H1 (cell line): ENCODE measurements around the gene CHST1. TPM values are rescaled to one million over a fixed set of nuclear protein-coding genes. Genes with fewer than 3 reads are reported as not detected.

Experiments used
- CTCF ChIA-PET: fragments of 300-600 bp; sonication (Branson Sonifier 250); formaldehyde crosslinking; loops from one replicate; lab custom pipeline; 2021; ENCODE audit not compliant: partially characterized antibody; lab: Charles Lee
- POLR2A ChIA-PET: fragments of 300-600 bp; sonication (Branson Sonifier 250); formaldehyde crosslinking; loops from one replicate; lab custom pipeline; 2021; ENCODE audit warnings: inconsistent platforms; ENCODE audit not compliant: partially characterized antibody; lab: Charles Lee
- DNase-seq, 2 experiments: peaks; one replicate each; pipeline versions ENCODE4 v3.0.0 to v3.0.0-alpha.2; 2010 to 2022; ENCODE audit warnings: low spot score in 2 of 2, low read depth in 1 of 2, mixed read lengths in 1 of 2
- FAIRE-seq: peaks from 2 replicates; lab custom pipeline; 2011; peaks lifted over from hg19 to GRCh38; lab: Jason Lieb, UNC
- H2AFZ ChIP-seq: 2 replicates; pipeline ENCODE4 v1.8.1; 2012; ENCODE audit warnings: low read length, inconsistent platforms
- H2AK5ac ChIP-seq: 2 replicates; pipeline ENCODE4 v1.6.1; 2013; ENCODE audit warnings: low read depth, low read length
- H2BK120ac ChIP-seq: replicated peaks from 2 replicates; pipeline ENCODE3; 2013; ENCODE audit warnings: low read depth, low read length, inconsistent platforms
- H2BK12ac ChIP-seq: 2 replicates; pipeline ENCODE4 v1.6.1; 2013; ENCODE audit warnings: low read depth, low read length
- H2BK15ac ChIP-seq: 2 replicates; pipeline ENCODE4 v1.6.1; 2013; ENCODE audit warnings: low read length
- H2BK20ac ChIP-seq: 2 replicates; pipeline ENCODE4 v1.6.1; 2013; ENCODE audit warnings: low read length
- H2BK5ac ChIP-seq: 2 replicates; pipeline ENCODE4 v1.6.1; 2013; ENCODE audit warnings: low read depth, low read length
- H3K14ac ChIP-seq: 2 replicates; pipeline ENCODE4 v1.6.1; 2013; ENCODE audit warnings: inconsistent platforms; ENCODE audit not compliant: insufficient read length
- H3K18ac ChIP-seq: 2 replicates; pipeline ENCODE4 v1.6.1; 2013; ENCODE audit warnings: low read length; ENCODE audit errors: extremely low read depth
- H3K23ac ChIP-seq: 2 replicates; pipeline ENCODE4 v1.6.1; 2013; ENCODE audit warnings: inconsistent platforms; ENCODE audit not compliant: insufficient read length
- H3K23me2 ChIP-seq: 2 replicates; pipeline ENCODE4 v1.6.1; 2013; ENCODE audit warnings: low read depth, low read length
- H3K27ac ChIP-seq: 2 replicates; pipeline ENCODE4 v1.6.1; 2011; ENCODE audit warnings: low read depth, low read length, inconsistent platforms
- H3K27me3 ChIP-seq, 4 experiments: replicated peaks in 1 of 4; 1 replicate in 1 of 4; 2 replicates in 3 of 4; pipeline versions ENCODE4 v1.6.1 to v1.8.1; 2011 to 2013; ENCODE audit warnings: low read length in 3 of 4, mild to moderate bottlenecking in 3 of 4, inconsistent platforms in 2 of 4, mixed read lengths in 2 of 4, moderate library complexity in 1 of 4; ENCODE audit not compliant: control insufficient read depth in 3 of 4, insufficient read depth in 3 of 4; ENCODE audit errors: extremely low read depth in 1 of 4
- H3K36me3 ChIP-seq, 4 experiments: 2 replicates each; pipeline versions ENCODE4 v1.6.1 to v1.8.1; 2011 to 2013; ENCODE audit warnings: mild to moderate bottlenecking in 4 of 4, low read length in 3 of 4, moderate library complexity in 2 of 4, control low read depth in 1 of 4, inconsistent platforms in 1 of 4; ENCODE audit not compliant: insufficient read depth in 4 of 4, control insufficient read depth in 2 of 4
- H3K4ac ChIP-seq: replicated peaks from 2 replicates; pipeline ENCODE3; 2013; ENCODE audit warnings: low read length, low read depth, mixed read lengths, inconsistent platforms; ENCODE audit not compliant: insufficient read length
- H3K4me1 ChIP-seq, 4 experiments: replicated peaks in 1 of 4; 1 replicate in 1 of 4; 2 replicates in 3 of 4; pipeline versions ENCODE4 v1.6.1 to v1.8.1; 2011 to 2013; ENCODE audit warnings: low read length in 3 of 4, inconsistent platforms in 2 of 4, mixed read lengths in 1 of 4; ENCODE audit not compliant: insufficient read depth in 4 of 4, control insufficient read depth in 3 of 4
- H3K4me2 ChIP-seq, 2 experiments: 2 replicates each; pipeline versions ENCODE4 v1.6.1 to v1.8.1; 2011 to 2013; ENCODE audit warnings: low read depth in 2 of 2, low read length in 2 of 2, control low read depth in 1 of 2, inconsistent platforms in 1 of 2, mild to moderate bottlenecking in 1 of 2; ENCODE audit not compliant: insufficient read depth in 1 of 2
- H3K4me3 ChIP-seq, 4 experiments: fragments of 200-600, 300-600 bp in 1 of 4; sonication (generic), shearing (Covaris generic), sonication (Bioruptor Twin) in 1 of 4; 2 replicates each; pipeline versions ENCODE4 v1.5.1 to v1.8.1; 2011 to 2016; ENCODE audit warnings: low read length in 4 of 4, low read depth in 3 of 4, control low read depth in 2 of 4, inconsistent platforms in 2 of 4, mild to moderate bottlenecking in 2 of 4, mixed read lengths in 1 of 4, moderate library complexity in 1 of 4; ENCODE audit not compliant: insufficient read depth in 2 of 4; ENCODE audit errors: extremely low read depth in 1 of 4
- H3K56ac ChIP-seq: replicated peaks from 2 replicates; pipeline ENCODE3; 2013; ENCODE audit warnings: low read depth, mild to moderate bottlenecking, mixed read lengths, low read length, inconsistent platforms; ENCODE audit not compliant: insufficient read length
- H3K79me1 ChIP-seq: 2 replicates; pipeline ENCODE4 v1.6.1; 2013; ENCODE audit warnings: low read depth, low read length, control low read depth
- H3K79me2 ChIP-seq, 2 experiments: 2 replicates each; pipeline versions ENCODE4 v1.6.1 to v1.8.1; 2012 to 2013; ENCODE audit warnings: low read length in 2 of 2, mild to moderate bottlenecking in 2 of 2, inconsistent platforms in 1 of 2; ENCODE audit not compliant: insufficient read depth in 2 of 2, control insufficient read depth in 1 of 2
- H3K9ac ChIP-seq, 4 experiments: replicated peaks in 1 of 4; 1 replicate in 1 of 4; 2 replicates in 3 of 4; pipeline versions ENCODE4 v1.6.1 to v1.8.1; 2011 to 2013; ENCODE audit warnings: low read depth in 3 of 4, low read length in 3 of 4, control low read depth in 2 of 4, mild to moderate bottlenecking in 2 of 4, moderate library complexity in 2 of 4, inconsistent platforms in 1 of 4; ENCODE audit errors: extremely low read depth in 1 of 4
- H3K9me3 ChIP-seq, 2 experiments: 2 replicates each; pipeline versions ENCODE4 v1.6.1 to v1.8.1; 2012 to 2013; ENCODE audit warnings: mild to moderate bottlenecking in 2 of 2, moderate library complexity in 2 of 2, control low read depth in 1 of 2, inconsistent platforms in 1 of 2, low read depth in 1 of 2, low read length in 1 of 2, mixed read lengths in 1 of 2; ENCODE audit not compliant: insufficient read depth in 2 of 2
- H4K20me1 ChIP-seq, 2 experiments: replicated peaks in 1 of 2; 2 replicates each; pipeline versions ENCODE3 to v1.8.1; 2011 to 2013; ENCODE audit warnings: inconsistent platforms in 2 of 2, low read length in 2 of 2, mild to moderate bottlenecking in 1 of 2; ENCODE audit not compliant: insufficient read depth in 2 of 2, control insufficient read depth in 1 of 2
- H4K5ac ChIP-seq: 2 replicates; pipeline ENCODE4 v1.6.1; 2013; ENCODE audit warnings: low read length, low read depth, mixed read lengths, inconsistent platforms; ENCODE audit not compliant: insufficient read length
- H4K8ac ChIP-seq: 2 replicates; pipeline ENCODE4 v1.8.0; 2013; ENCODE audit warnings: mild to moderate bottlenecking, moderate library complexity, low read length, inconsistent platforms; ENCODE audit not compliant: insufficient read depth; ENCODE audit errors: extremely low read depth
- H4K91ac ChIP-seq: replicated peaks from 2 replicates; pipeline ENCODE3; 2013; ENCODE audit warnings: low read length, mixed read lengths, inconsistent platforms; ENCODE audit not compliant: insufficient read length
- BCL11A ChIP-seq, 2 experiments: IDR thresholded peaks; one replicate each; pipeline ENCODE4 v1.6.1; 2011; ENCODE audit warnings: low read depth in 2 of 2, low read length in 2 of 2, mild to moderate bottlenecking in 2 of 2
- BRCA1 ChIP-seq: IDR thresholded peaks from 2 replicates; pipeline ENCODE4 v1.6.1; 2012; ENCODE audit warnings: low read depth, low read length, improper control_type of control experiment
- CHD1 ChIP-seq: IDR thresholded peaks from 2 replicates; pipeline ENCODE4 v1.6.1; 2012; ENCODE audit warnings: low read depth, low read length, improper control_type of control experiment
- CHD2 ChIP-seq: IDR thresholded peaks from 2 replicates; pipeline ENCODE4 v1.6.1; 2012; ENCODE audit warnings: low read length, improper control_type of control experiment
- JUN ChIP-seq: IDR thresholded peaks from 2 replicates; pipeline ENCODE4 v1.6.1; 2011; ENCODE audit warnings: low read depth, mild to moderate bottlenecking, improper control_type of control experiment, low read length
- KDM1A ChIP-seq: fragments of 200-600, 300-600 bp; sonication (generic); IDR thresholded peaks from 2 replicates; pipeline ENCODE4 v1.7.1; 2016; ENCODE audit warnings: mild to moderate bottlenecking, low read length, borderline replicate concordance
- NRF1 ChIP-seq: IDR thresholded peaks from 2 replicates; pipeline ENCODE4 v1.6.1; 2011; ENCODE audit warnings: mild to moderate bottlenecking, low read depth, low read length, improper control_type of control experiment
- POLR2AphosphoS5 ChIP-seq: IDR thresholded peaks from 2 replicates; pipeline ENCODE4 v1.6.1; 2011; ENCODE audit warnings: low read depth, low read length
- POU5F1 ChIP-seq: IDR thresholded peaks from 2 replicates; pipeline ENCODE4 v1.6.1; 2011; ENCODE audit warnings: low read depth, mild to moderate bottlenecking, low read length, moderate library complexity
- RBBP5 ChIP-seq: IDR thresholded peaks from 2 replicates; pipeline ENCODE4 v1.7.1; 2012; ENCODE audit warnings: low read depth, mild to moderate bottlenecking, inconsistent platforms, low read length, moderate library complexity, borderline replicate concordance
- SAP30 ChIP-seq: fragments of 300-600 bp; sonication (generic); IDR thresholded peaks from 2 replicates; pipeline ENCODE4 v1.7.1; 2012; ENCODE audit warnings: low read length, moderate library complexity, mild to moderate bottlenecking, inconsistent platforms; ENCODE audit not compliant: insufficient read depth, insufficient replicate concordance
- SP2 ChIP-seq: IDR thresholded peaks from 2 replicates; pipeline ENCODE4 v1.6.1; 2012; ENCODE audit warnings: mild to moderate bottlenecking, low read length, inconsistent platforms
- SP4 ChIP-seq: IDR thresholded peaks from 2 replicates; pipeline ENCODE4 v1.6.1; 2012; ENCODE audit warnings: low read length, inconsistent platforms
- TBP ChIP-seq: IDR thresholded peaks from 2 replicates; pipeline ENCODE4 v1.6.1; 2011; ENCODE audit warnings: low read depth, low read length, improper control_type of control experiment
- TEAD4 ChIP-seq: IDR thresholded peaks from 2 replicates; pipeline ENCODE4 v1.6.1; 2012; ENCODE audit warnings: low read depth, low read length, inconsistent platforms, mixed read lengths
- WGBS, 2 experiments: shearing (Covaris generic) in 1 of 2; methylation state at CpG; one replicate each; pipeline versions ENCODE4 v1.1.6 to v1.1.7; 2013 to 2015; ENCODE audit warnings: low lambda C conversion rate in 2 of 2, mixed read lengths in 2 of 2, inconsistent platforms in 1 of 2, low coverage in 1 of 2, missing lambda C conversion rate in 1 of 2; ENCODE audit not compliant: insufficient replicate concordance in 2 of 2, insufficient coverage in 1 of 2, insufficient read length in 1 of 2; ENCODE audit errors: extremely low coverage in 1 of 2, missing lambda C conversion rate in 1 of 2; 5-methylcytosine and 5-hydroxymethylcytosine counted together
- polyA plus RNA-seq, 7 experiments: library from polyadenylated mRNA; depleted of rRNA in 3 of 7; stranded (reverse) in 5 of 7; unstranded in 2 of 7; fragments of >200 nt in 5 of 7; fragments of 200-250 nt in 2 of 7; gene quantifications; 1 replicate in 5 of 7; 2 replicates in 1 of 7; 4 replicates in 1 of 7; pipeline versions ENCODE4 v1.2.1 to v1.2.3, GENCODE V29; 2011 to 2013; ENCODE audit warnings: missing spikeins in 2 of 7, mixed read lengths in 2 of 7
- total RNA-seq: library from RNA; stranded (reverse); fragmentation: NEBNext Ultra II Directional; extraction: Animal tissue kit (Norgen Biotek cat#: 25700); gene quantifications from 2 replicates; pipeline ENCODE4 v1.2.1, GENCODE V29; 2021
- TF ChIP-seq, protein P1 (sequence below): IDR thresholded peaks from 2 replicates; pipeline ENCODE4 v1.6.1; 2012; ENCODE audit warnings: inconsistent platforms

Gene CHST1
- total and polyA plus RNA-seq, 2 of the 8 experiments (the other 6 are each of a cell fraction or from before 2014, with no cell fraction given) = 1.6 to 3.8 TPM

DNA sequence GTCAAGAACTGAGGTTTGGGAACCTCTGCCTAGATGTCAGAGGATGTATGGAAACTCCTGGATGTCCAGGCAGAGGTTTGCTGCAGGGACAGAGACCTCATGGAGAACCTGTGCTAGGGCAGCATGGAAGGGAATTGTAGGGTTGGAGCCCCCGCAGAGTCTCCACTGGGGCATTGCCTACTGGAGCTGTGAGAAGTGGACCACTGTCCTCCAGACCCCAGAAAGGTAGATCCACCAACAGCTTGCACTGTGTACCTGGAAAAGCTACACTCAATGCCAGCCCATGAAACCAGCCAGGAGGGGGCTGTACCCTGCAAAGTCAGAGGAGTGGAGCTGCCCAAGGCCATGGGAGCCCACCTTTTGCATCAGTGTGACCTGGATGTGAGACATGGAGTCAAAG is 29.5 kb downstream of the CHST1 start:
- DNase-seq (no peak), FAIRE-seq (no peak)
- Histone ChIP-seq H3K4me3 (no peak overlapping the region), H3K79me2 (no peaks in the 10 kb centered on the region), H3K27me3 (no peaks in the 10 kb centered on the region), H2BK120ac (no peak overlapping the region), H3K23me2 (no peaks in the 10 kb centered on the region), H4K5ac (no peak overlapping the region), H3K36me3 (no peaks in the 10 kb centered on the region), H3K23ac (no peak overlapping the region), H2BK5ac (no peak overlapping the region), H4K8ac (no peak overlapping the region), H3K56ac (no peak overlapping the region), H3K79me1 (no peaks in the 10 kb centered on the region), H3K4ac (no peak overlapping the region), H3K4me1 (no peaks in the 10 kb centered on the region), H2AK5ac (no peak overlapping the region), H2BK12ac (no peak overlapping the region), H3K9me3 (no peaks in the 10 kb centered on the region; a peak in 1 of 4 replicates), H3K18ac (no peak overlapping the region), H3K4me2 (no peak overlapping the region), H2BK15ac (no peak overlapping the region), H2AFZ (no peak overlapping the region), H3K14ac (no peak overlapping the region), H3K9ac (no peak overlapping the region), H4K91ac (no peak overlapping the region), H2BK20ac (no peak overlapping the region), H4K20me1 (no peaks in the 10 kb centered on the region), H3K27ac (no peak overlapping the region)
- POLR2A ChIA-PET = no interaction called here
- CTCF ChIA-PET = interaction anchor here (1.0 to 1.7 kb wide), 2 partner anchors 38 to 213 kb away, joined by 3 read pairs; no protein-coding TSS in a partner anchor
- WGBS, 2 experiments = 100% methylated on average over 1 of the region's 1 CpG; no CpG with 5 or more reads in 1 of the 2 experiments
- TF ChIP-seq TBP = no peak
- TF ChIP-seq, protein P1, sequence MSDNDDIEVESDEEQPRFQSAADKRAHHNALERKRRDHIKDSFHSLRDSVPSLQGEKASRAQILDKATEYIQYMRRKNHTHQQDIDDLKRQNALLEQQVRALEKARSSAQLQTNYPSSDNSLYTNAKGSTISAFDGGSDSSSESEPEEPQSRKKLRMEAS = no peak
- no peak for TF ChIP-seq POLR2AphosphoS5
- no peak for TF ChIP-seq SP4
- no peak for TF ChIP-seq NRF1
- TF ChIP-seq BRCA1 = no peak
- TF ChIP-seq BCL11A (IDR thresholded peaks at IDR 0.05; ENCODE audit: low read depth in 2 of 2, low read length in 2 of 2) = no peak
- TF ChIP-seq SAP30 = no peak
- TF ChIP-seq RBBP5 = no peak
- TF ChIP-seq CHD2 = no peak
- TF ChIP-seq CHD1 = no peak
- no peak for TF ChIP-seq KDM1A
- no peak for TF ChIP-seq TEAD4
- TF ChIP-seq JUN = no peak
- TF ChIP-seq POU5F1 = no peak
- TF ChIP-seq SP2 = no peak
